ENCODE results near the gene NHEJ1.

DNA sequence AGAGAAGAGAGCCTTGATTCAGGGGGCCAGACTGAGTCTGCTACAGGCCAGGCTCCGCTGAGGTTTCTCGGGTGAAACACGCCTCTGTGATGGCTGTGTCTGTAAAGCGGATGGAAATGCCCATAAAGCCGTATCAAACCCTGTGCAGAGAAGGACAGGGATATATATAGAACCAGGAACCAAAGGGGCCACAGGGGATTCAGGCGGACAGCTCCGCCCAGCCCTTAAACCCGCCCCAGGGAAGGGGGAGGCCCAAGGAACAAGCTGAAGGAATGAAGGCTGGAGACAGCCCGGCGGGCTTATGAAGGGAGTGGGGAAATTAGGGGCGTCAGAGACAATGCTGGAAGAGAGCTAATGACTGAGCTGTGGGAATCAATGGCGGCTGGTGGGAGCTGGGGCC is 42.1 kb downstream of the NHEJ1 start:
- TF ChIP-seq, protein P1, sequence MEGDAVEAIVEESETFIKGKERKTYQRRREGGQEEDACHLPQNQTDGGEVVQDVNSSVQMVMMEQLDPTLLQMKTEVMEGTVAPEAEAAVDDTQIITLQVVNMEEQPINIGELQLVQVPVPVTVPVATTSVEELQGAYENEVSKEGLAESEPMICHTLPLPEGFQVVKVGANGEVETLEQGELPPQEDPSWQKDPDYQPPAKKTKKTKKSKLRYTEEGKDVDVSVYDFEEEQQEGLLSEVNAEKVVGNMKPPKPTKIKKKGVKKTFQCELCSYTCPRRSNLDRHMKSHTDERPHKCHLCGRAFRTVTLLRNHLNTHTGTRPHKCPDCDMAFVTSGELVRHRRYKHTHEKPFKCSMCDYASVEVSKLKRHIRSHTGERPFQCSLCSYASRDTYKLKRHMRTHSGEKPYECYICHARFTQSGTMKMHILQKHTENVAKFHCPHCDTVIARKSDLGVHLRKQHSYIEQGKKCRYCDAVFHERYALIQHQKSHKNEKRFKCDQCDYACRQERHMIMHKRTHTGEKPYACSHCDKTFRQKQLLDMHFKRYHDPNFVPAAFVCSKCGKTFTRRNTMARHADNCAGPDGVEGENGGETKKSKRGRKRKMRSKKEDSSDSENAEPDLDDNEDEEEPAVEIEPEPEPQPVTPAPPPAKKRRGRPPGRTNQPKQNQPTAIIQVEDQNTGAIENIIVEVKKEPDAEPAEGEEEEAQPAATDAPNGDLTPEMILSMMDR (IDR thresholded peaks at IDR 0.05; ENCODE audit: low read depth, low read length, poor library complexity, severe bottlenecking), result no peak
- no peak for TF ChIP-seq EZH2phosphoT487 (IDR thresholded peaks at IDR 0.05; ENCODE audit: borderline replicate concordance, low read length)

Measured in DOHH2 (cell line).